Lung (tissue), 12 donors: Measurements from ENCODE around the gene COL4A6. TPM values are rescaled to one million over a fixed set of nuclear protein-coding genes. Genes with fewer than 3 reads are reported as not detected.
A peak's percentile ranks its signal among the peaks of the same experiment; 100 is the strongest.

Experiments
- ATAC-seq: fragments of 200-7000 bp; cut with Tn5 transposase; one replicate; pipeline ENCODE4 v1.9.1; 2020; ENCODE audit warnings: moderate number of reproducible peaks; ENCODE audit not compliant: insufficient read depth, low FRiP score
- DNase-seq, 3 donors: peaks; one replicate each; pipeline ENCODE4 v3.0.0-alpha.2; 2013 to 2017
- H3K27ac ChIP-seq, 2 donors: one replicate each; pipeline ENCODE4 v1.5.1; 2013; ENCODE audit warnings: mild to moderate bottlenecking in 2 of 2, moderate library complexity in 2 of 2, control low read depth in 1 of 2, inconsistent platforms in 1 of 2, low read depth in 1 of 2, low read length in 1 of 2
- H3K27me3 ChIP-seq, 3 donors: one replicate each; pipeline ENCODE4 v1.5.1; 2013; ENCODE audit warnings: low read length in 2 of 3; ENCODE audit not compliant: control insufficient read depth in 3 of 3, insufficient read depth in 3 of 3
- H3K36me3 ChIP-seq, 4 donors: one replicate each; pipeline ENCODE4 v1.5.1; 2013; ENCODE audit warnings: low read length in 4 of 4, mild to moderate bottlenecking in 1 of 4, moderate library complexity in 1 of 4; ENCODE audit not compliant: control insufficient read depth in 4 of 4, insufficient read depth in 4 of 4
- H3K4me1 ChIP-seq, 5 donors: one replicate each; pipeline ENCODE4 v1.5.1; 2013; ENCODE audit warnings: low read length in 5 of 5, mild to moderate bottlenecking in 2 of 5, moderate library complexity in 1 of 5; ENCODE audit not compliant: control insufficient read depth in 5 of 5, insufficient read depth in 5 of 5
- H3K4me3 ChIP-seq: one replicate; pipeline ENCODE4 v1.5.1; 2013; ENCODE audit warnings: mild to moderate bottlenecking, control low read depth, moderate library complexity
- H3K9ac ChIP-seq, 2 donors: one replicate each; pipeline ENCODE4 v1.5.1; 2013; ENCODE audit warnings: low read length in 2 of 2, control low read depth in 1 of 2; ENCODE audit not compliant: insufficient read depth in 1 of 2
- H3K9me3 ChIP-seq, 4 donors: one replicate each; pipeline ENCODE4 v1.5.1; 2013; ENCODE audit warnings: low read length in 3 of 4, mild to moderate bottlenecking in 1 of 4, moderate library complexity in 1 of 4; ENCODE audit not compliant: control insufficient read depth in 4 of 4, insufficient read depth in 3 of 4
- WGBS, 2 donors: extraction: QIAGEN DNeasy Blood & Tissue Kit; methylation state at CpG; one replicate each; pipeline ENCODE4 v1.1.7; 2013; 5-methylcytosine and 5-hydroxymethylcytosine counted together
- polyA plus RNA-seq, 2 donors: library from polyadenylated mRNA; stranded (reverse); fragments of 200-250 nt; gene quantifications; one replicate each; pipeline ENCODE4 v1.2.1, GENCODE V29; 2013
- total RNA-seq, 2 donors: library from RNA; depleted of rRNA in 1 of 2; stranded (reverse); fragments of >200 nt in 1 of 2; gene quantifications; one replicate each; pipeline ENCODE4 v1.2.1, GENCODE V29; 2014 to 2021
- TF ChIP-seq, protein P1 (sequence below): IDR thresholded peaks from 2 replicates; pipeline ENCODE4 v1.5.1; 2012; ENCODE audit warnings: mild to moderate bottlenecking; ENCODE audit errors: control extremely low read depth, extremely low read depth
- donor health status: control.
- donor health status: control.
- donor health status: Bipolar disorder and iron deficiency.
- donor health status: healthy.
- donor health status: DM: yes; HTN: yes; CAD: no.

Gene COL4A6
- total and polyA plus RNA-seq, 4 donors, result 0.57 to 16.7 (median 1.6) TPM

- H3K9ac ChIP-seq, result no peak overlapping the region
- peaks cover 5 to 38% (median 16%) of the 10 kb centered on the region in 3 donors for H3K27me3 ChIP-seq
- DNase-seq, result no peak
- H3K9me3 ChIP-seq, result no peaks in the 10 kb centered on the region
- no peaks in the 10 kb centered on the region for H3K36me3 ChIP-seq
- H3K4me3 ChIP-seq, result no peak overlapping the region
- no peaks in the 10 kb centered on the region for H3K4me1 ChIP-seq
- TF ChIP-seq, protein P1, sequence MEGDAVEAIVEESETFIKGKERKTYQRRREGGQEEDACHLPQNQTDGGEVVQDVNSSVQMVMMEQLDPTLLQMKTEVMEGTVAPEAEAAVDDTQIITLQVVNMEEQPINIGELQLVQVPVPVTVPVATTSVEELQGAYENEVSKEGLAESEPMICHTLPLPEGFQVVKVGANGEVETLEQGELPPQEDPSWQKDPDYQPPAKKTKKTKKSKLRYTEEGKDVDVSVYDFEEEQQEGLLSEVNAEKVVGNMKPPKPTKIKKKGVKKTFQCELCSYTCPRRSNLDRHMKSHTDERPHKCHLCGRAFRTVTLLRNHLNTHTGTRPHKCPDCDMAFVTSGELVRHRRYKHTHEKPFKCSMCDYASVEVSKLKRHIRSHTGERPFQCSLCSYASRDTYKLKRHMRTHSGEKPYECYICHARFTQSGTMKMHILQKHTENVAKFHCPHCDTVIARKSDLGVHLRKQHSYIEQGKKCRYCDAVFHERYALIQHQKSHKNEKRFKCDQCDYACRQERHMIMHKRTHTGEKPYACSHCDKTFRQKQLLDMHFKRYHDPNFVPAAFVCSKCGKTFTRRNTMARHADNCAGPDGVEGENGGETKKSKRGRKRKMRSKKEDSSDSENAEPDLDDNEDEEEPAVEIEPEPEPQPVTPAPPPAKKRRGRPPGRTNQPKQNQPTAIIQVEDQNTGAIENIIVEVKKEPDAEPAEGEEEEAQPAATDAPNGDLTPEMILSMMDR, result no peak
- WGBS, 2 donors, result 62 to 70% methylated on average over 1 of the region's 1 CpG
- ATAC-seq, result no peak
- H3K27ac ChIP-seq, result no peak overlapping the region
Observed at GRCh38 chrX:108353452-108353851, 84.8 kb downstream of the COL4A6 start.

DNA sequence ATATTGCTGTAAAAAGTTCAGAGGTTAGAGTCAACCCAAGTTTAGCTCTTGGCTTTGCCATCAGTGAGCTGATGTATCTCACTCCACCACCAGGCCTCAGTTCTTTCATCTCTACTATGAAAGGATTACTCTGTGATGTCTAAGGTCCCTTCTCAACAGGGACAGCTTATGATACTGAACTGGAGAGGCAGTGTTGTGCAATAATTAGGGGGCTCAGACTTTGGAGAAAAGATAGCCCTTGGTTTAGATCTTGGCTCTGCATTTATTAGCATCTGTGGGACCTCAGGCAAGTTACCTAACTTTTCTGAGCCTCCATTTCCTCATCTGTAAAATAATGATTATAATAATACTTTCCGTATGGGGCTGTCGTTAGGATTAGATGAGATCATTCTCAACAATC lies 89.0 kb downstream of the COL4A6 start:
- peaks cover 0 to 11% (median 0%) of the 10 kb centered on the region in 5 donors for H3K4me1 ChIP-seq
- WGBS, 2 donors, result 87 to 98% methylated on average over 2 of the region's 2 CpGs
- peaks cover 5 to 26% (median 20%) of the 10 kb centered on the region in 3 donors for H3K27me3 ChIP-seq
- ATAC-seq (no peak), DNase-seq (no peak)
- H3K36me3 ChIP-seq, result no peaks in the 10 kb centered on the region
- H3K9me3 ChIP-seq, result peaks cover 0 to 5% (median 0%) of the 10 kb centered on the region in 4 donors
- TF ChIP-seq, protein P1, result no peak
- no peak overlapping the region for H3K27ac ChIP-seq
- H3K9ac ChIP-seq, result no peak overlapping the region
- no peak overlapping the region for H3K4me3 ChIP-seq

DNA sequence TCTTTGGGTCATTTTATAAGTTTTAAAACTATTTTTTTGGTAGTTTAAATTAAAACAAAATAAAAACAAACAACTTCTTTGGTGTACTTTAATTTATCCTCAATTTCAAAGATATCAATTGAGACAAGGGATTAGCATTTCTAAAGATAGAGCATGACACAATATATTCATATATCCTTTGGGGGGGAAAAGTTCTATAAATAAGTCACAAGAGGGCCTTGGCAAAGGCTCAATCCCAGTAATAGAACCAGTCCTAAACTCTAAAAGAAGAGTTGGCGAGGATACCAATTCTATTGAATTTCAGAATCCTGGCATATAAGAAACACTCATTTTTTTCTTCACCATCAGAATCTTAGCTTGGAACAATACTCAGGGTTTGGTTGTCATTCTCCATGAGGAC lies 89.7 kb downstream of the COL4A6 start:
- Histone ChIP-seq H3K4me1 (peaks cover 0 to 16% (median 0%) of the 10 kb centered on the region in 5 donors), H3K9me3 (peaks cover 0 to 5% (median 0%) of the 10 kb centered on the region in 4 donors), H3K9ac (no peak overlapping the region), H3K27ac (no peak overlapping the region), H3K27me3 (peaks cover 5 to 23% (median 22%) of the 10 kb centered on the region in 3 donors), H3K4me3 (no peak overlapping the region), H3K36me3 (no peaks in the 10 kb centered on the region)
- DNase-seq, result no peak
- TF ChIP-seq, protein P1, result no peak
- ATAC-seq, result no peak
- 83 to 87% methylated on average over 1 of the region's 1 CpG for WGBS, 2 donors

DNA sequence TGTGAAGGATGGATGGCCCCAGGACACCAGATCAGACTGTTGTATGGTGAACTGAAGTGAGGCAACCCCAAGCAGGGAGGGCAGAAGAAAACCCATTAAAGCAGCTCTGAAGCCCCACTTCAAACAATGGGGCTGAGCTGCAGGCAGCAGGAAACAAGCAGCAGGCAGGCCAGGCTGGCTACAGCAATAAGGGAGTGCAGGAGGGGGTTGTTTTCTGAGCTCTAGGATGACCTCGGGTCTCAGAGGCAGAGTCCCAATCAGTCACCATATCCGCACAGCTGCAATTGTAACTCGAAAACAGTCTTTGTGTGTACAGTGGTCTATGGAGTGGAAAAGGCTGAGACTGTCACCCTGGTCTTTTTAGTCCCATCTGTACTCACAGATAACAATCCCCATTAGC lies 90.4 kb downstream of the COL4A6 start:
- Histone ChIP-seq H3K36me3 (no peaks in the 10 kb centered on the region), H3K27me3 (peaks cover 3 to 23% (median 18%) of the 10 kb centered on the region in 3 donors), H3K4me3 (no peak overlapping the region), H3K27ac (no peak overlapping the region), H3K4me1 (peaks cover 0 to 16% (median 0%) of the 10 kb centered on the region in 5 donors), H3K9me3 (peaks cover 0 to 5% (median 0%) of the 10 kb centered on the region in 4 donors), H3K9ac (no peak overlapping the region)
- WGBS, 2 donors, result 45 to 51% methylated on average over 3 of the region's 3 CpGs
- TF ChIP-seq, protein P1, result no peak
- ATAC-seq (no peak), DNase-seq (peak; percentile 18 to 47 (median 31))
